Neural cell (in vitro differentiated cells): ENCODE measurements around the gene CD3E. TPM values are rescaled to one million over a fixed set of nuclear protein-coding genes. Genes with fewer than 3 reads are reported as not detected.
A peak's percentile ranks its signal among the peaks of the same experiment; 100 is the strongest.

ENCODE experiments used
- H2AFZ ChIP-seq: fragments of 200-600, 300-800 bp; sonication (generic), shearing (Covaris generic); 2 replicates; pipeline ENCODE4 v1.6.0; 2014; ENCODE audit warnings: low read depth, mild to moderate bottlenecking, antibody characterized with exemption, low read length, moderate library complexity
- H3F3A ChIP-seq: fragments of 200-600 bp; shearing (Covaris generic); 2 replicates; pipeline ENCODE4 v1.6.1; 2016; ENCODE audit warnings: mild to moderate bottlenecking, moderate library complexity, mixed read lengths, antibody characterized with exemption, low read length; ENCODE audit not compliant: insufficient read depth, poor library complexity, severe bottlenecking
- H3K27ac ChIP-seq: fragments of 200-600, 300-800 bp; sonication (generic), shearing (Covaris generic); 2 replicates; pipeline ENCODE4 v1.5.1; 2014; ENCODE audit warnings: mild to moderate bottlenecking, low read length, moderate library complexity
- H3K27me3 ChIP-seq: fragments of 300-800, 200-600 bp; sonication (generic), shearing (Covaris generic); 2 replicates; pipeline ENCODE4 v1.6.0; 2014; ENCODE audit warnings: mild to moderate bottlenecking, low read depth, low read length, moderate library complexity; ENCODE audit not compliant: insufficient read depth
- H3K36me3 ChIP-seq: fragments of 300-800, 200-600 bp; sonication (generic), shearing (Covaris generic); 2 replicates; pipeline ENCODE4 v1.5.1; 2014; ENCODE audit warnings: mild to moderate bottlenecking, antibody characterized with exemption, low read length, moderate library complexity; ENCODE audit not compliant: insufficient read depth
- H3K4me2 ChIP-seq: fragments of 300-800, 200-600 bp; sonication (generic), shearing (Covaris generic); 2 replicates; pipeline ENCODE4 v1.6.0; 2014; ENCODE audit warnings: mild to moderate bottlenecking, low read length
- H3K4me3 ChIP-seq: fragments of 300-800, 200-600 bp; sonication (generic), shearing (Covaris generic); 2 replicates; pipeline ENCODE4 v1.5.1; 2014; ENCODE audit warnings: mild to moderate bottlenecking, low read length, moderate library complexity
- H3K79me2 ChIP-seq: fragments of 200-600 bp; shearing (Covaris generic); replicated peaks from 2 replicates; pipeline ENCODE4 v1.6.0; 2014; ENCODE audit warnings: mild to moderate bottlenecking, low read length, moderate library complexity; ENCODE audit not compliant: insufficient read depth
- H3K9ac ChIP-seq: fragments of 300-800, 200-600 bp; sonication (generic), shearing (Covaris generic); 2 replicates; pipeline ENCODE4 v1.6.1; 2016; ENCODE audit warnings: mild to moderate bottlenecking, low read length, mixed read lengths
- H3K9me2 ChIP-seq: fragments of 200-600 bp; shearing (Covaris generic); 2 replicates; pipeline ENCODE4 v1.6.1; 2016; ENCODE audit warnings: mild to moderate bottlenecking, low read length, mixed read lengths; ENCODE audit not compliant: insufficient read depth
- H3K9me3 ChIP-seq: fragments of 200-600, 300-800 bp; sonication (generic), shearing (Covaris generic); 2 replicates; pipeline ENCODE4 v1.6.1; 2016; ENCODE audit warnings: mild to moderate bottlenecking, mixed run types, low read length, moderate library complexity, mixed read lengths
- H4K20me1 ChIP-seq: fragments of 200-600 bp; shearing (Covaris generic); 2 replicates; pipeline ENCODE4 v1.6.1; 2016; ENCODE audit warnings: mild to moderate bottlenecking, mixed run types; ENCODE audit not compliant: insufficient read depth
- CTCF ChIP-seq: fragments of 450-650 bp; IDR thresholded peaks from 2 replicates; pipeline ENCODE4 v1.5.1; 2014; ENCODE audit warnings: antibody characterized with exemption, mild to moderate bottlenecking, moderate library complexity; ENCODE audit not compliant: poor library complexity, severe bottlenecking
- EP300 ChIP-seq: fragments of 450-650 bp; conservative IDR thresholded peaks from 2 replicates; pipeline ENCODE4 v1.6.1; 2014; ENCODE audit warnings: antibody characterized with exemption, mild to moderate bottlenecking, moderate library complexity; ENCODE audit not compliant: poor library complexity, severe bottlenecking
- EZH2 ChIP-seq: fragments of 200-600, 300-800 bp; shearing (Covaris generic), sonication (generic); IDR thresholded peaks from 2 replicates; pipeline ENCODE4 v1.6.1; 2014; ENCODE audit warnings: antibody characterized with exemption, low read length, borderline replicate concordance, mild to moderate bottlenecking; ENCODE audit not compliant: insufficient read depth, poor library complexity, severe bottlenecking
- MXI1 ChIP-seq: fragments of 450-650 bp; conservative IDR thresholded peaks from 2 replicates; pipeline ENCODE4 v1.6.1; 2014; ENCODE audit warnings: antibody characterized with exemption, mild to moderate bottlenecking; ENCODE audit not compliant: poor library complexity, severe bottlenecking
- POLR2AphosphoS5 ChIP-seq: IDR thresholded peaks from 2 replicates; pipeline ENCODE4 v1.6.1; 2012
- RAD21 ChIP-seq: fragments of 450-650 bp; conservative IDR thresholded peaks from 2 replicates; pipeline ENCODE4 v1.6.1; 2014; ENCODE audit warnings: antibody characterized with exemption, mild to moderate bottlenecking, moderate library complexity
- REST ChIP-seq: IDR thresholded peaks from 2 replicates; pipeline ENCODE4 v1.6.1; 2012; ENCODE audit warnings: borderline replicate concordance
- SMC3 ChIP-seq: fragments of 450-650 bp; conservative IDR thresholded peaks from 2 replicates; pipeline ENCODE4 v1.6.1; 2014; ENCODE audit warnings: antibody characterized with exemption, mild to moderate bottlenecking, moderate library complexity; ENCODE audit not compliant: poor library complexity
- TAF1 ChIP-seq: IDR thresholded peaks from 2 replicates; pipeline ENCODE4 v1.6.1; 2012; ENCODE audit warnings: low read depth
- polyA plus RNA-seq: library from polyadenylated mRNA; depleted of rRNA; stranded (reverse); fragments of >200 nt; gene quantifications from 2 replicates; pipeline ENCODE4 v1.2.3, GENCODE V29; 2014

The CD3E gene
- polyA plus RNA-seq, 1 donor from 2014 or later = not detected

- no peaks in the 10 kb centered on the region for H3K9me2 ChIP-seq
Observed at GRCh38 chr11:118283037-118283636, 21.4 kb upstream of the CD3E start.

GRCh38 chr11:118283756-118284350 lies 20.7 kb upstream of the CD3E start:
- Histone ChIP-seq H3K36me3 (no peaks in the 10 kb centered on the region), H3K4me3 (no peak overlapping the region), H3K79me2 (no peaks in the 10 kb centered on the region), H3K27me3 (no peaks in the 10 kb centered on the region), H3K9me3 (no peaks in the 10 kb centered on the region), H2AFZ (no peak overlapping the region), H3K9me2 (no peaks in the 10 kb centered on the region), H3K4me2 (no peak overlapping the region), H4K20me1 (no peaks in the 10 kb centered on the region), H3F3A (no peaks in the 10 kb centered on the region), H3K27ac (no peak overlapping the region), H3K9ac (no peak overlapping the region)
- no peak for TF ChIP-seq TAF1
- TF ChIP-seq EZH2 = no peak
- TF ChIP-seq EP300 = no peak

More at GRCh38 chr11:118283037-118283636, 21.4 kb upstream of the CD3E start:
- H3K27me3 ChIP-seq = no peaks in the 10 kb centered on the region
- no peak overlapping the region for H3K4me2 ChIP-seq
- no peaks in the 10 kb centered on the region for H3K9me3 ChIP-seq
- no peaks in the 10 kb centered on the region for H3F3A ChIP-seq
- H4K20me1 ChIP-seq = no peaks in the 10 kb centered on the region
- H3K4me3 ChIP-seq = no peak overlapping the region
- no peak overlapping the region for H3K27ac ChIP-seq
- H3K79me2 ChIP-seq = no peaks in the 10 kb centered on the region
- H3K36me3 ChIP-seq = no peaks in the 10 kb centered on the region
- H2AFZ ChIP-seq = no peak overlapping the region
- H3K9ac ChIP-seq = no peak overlapping the region
- TF ChIP-seq SMC3 = no peak
- peak; percentile 27 for TF ChIP-seq EP300
- TF ChIP-seq POLR2AphosphoS5 = peak; percentile 72

GRCh38 chr11:118286545-118286944 lies 18.0 kb upstream of the CD3E start:
- no peak for TF ChIP-seq EP300
- TF ChIP-seq EZH2 = no peak
- TF ChIP-seq RAD21 = no peak
- no peak for TF ChIP-seq SMC3
- TF ChIP-seq TAF1 = no peak
- TF ChIP-seq POLR2AphosphoS5 = no peak
- Histone ChIP-seq H3K4me3 (no peak overlapping the region), H3F3A (no peaks in the 10 kb centered on the region), H3K79me2 (no peaks in the 10 kb centered on the region), H3K36me3 (no peaks in the 10 kb centered on the region), H4K20me1 (no peaks in the 10 kb centered on the region), H3K9ac (no peak overlapping the region), H3K27me3 (no peaks in the 10 kb centered on the region), H3K4me2 (no peak overlapping the region), H3K27ac (no peak overlapping the region), H3K9me3 (no peaks in the 10 kb centered on the region), H3K9me2 (no peaks in the 10 kb centered on the region), H2AFZ (no peak overlapping the region)

- no peaks in the 10 kb centered on the region for H3K79me2 ChIP-seq
- no peaks in the 10 kb centered on the region for H3K9me3 ChIP-seq
- no peak overlapping the region for H3K27ac ChIP-seq
- H3K9me2 ChIP-seq = no peaks in the 10 kb centered on the region
- no peak overlapping the region for H3K4me3 ChIP-seq
- no peak overlapping the region for H3K4me2 ChIP-seq
- H3K9ac ChIP-seq = no peak overlapping the region
- H3K36me3 ChIP-seq = no peaks in the 10 kb centered on the region
- H3F3A ChIP-seq = no peaks in the 10 kb centered on the region
- no peak overlapping the region for H2AFZ ChIP-seq
- H4K20me1 ChIP-seq = no peaks in the 10 kb centered on the region
- H3K27me3 ChIP-seq = no peaks in the 10 kb centered on the region
- TF ChIP-seq REST (no peak), RAD21 (no peak), MXI1 (no peak), EP300 (no peak), SMC3 (no peak), POLR2AphosphoS5 (no peak), TAF1 (no peak), CTCF (no peak), EZH2 (no peak)
Observed at GRCh38 chr11:118287006-118287405, 17.5 kb upstream of the CD3E start.
